IMR-90 (cell line): ENCODE results near the gene NR4A1. TPM values are rescaled to one million over a fixed set of nuclear protein-coding genes. Genes with fewer than 3 reads are reported as not detected.

Experiments used
- ATAC-seq: fragments of 200-7000 bp; cut with Tn5 transposase; 2 replicates; pipeline ENCODE4 v1.9.1; 2020; ENCODE audit warnings: low read depth, mild to moderate bottlenecking, moderate library complexity
- BruUV-seq: library from RNA; stranded (reverse); fragments of 400-500 nt; replicated peaks from 2 replicates; lab custom pipeline; 2021; lab: Mats Ljungman, UMichigan
- CTCF ChIA-PET: fragments of 300-600 bp; formaldehyde crosslinking; extraction: SDS; loops from one replicate; lab custom pipeline; 2021; ENCODE audit warnings: antibody characterized with exemption; lab: Yijun Ruan, JAX
- POLR2A ChIA-PET: fragments of 300-600 bp; sonication (Branson Sonifier 250); formaldehyde crosslinking; loops from one replicate; lab custom pipeline; 2022; ENCODE audit warnings: antibody characterized with exemption; ENCODE audit not compliant: unreplicated experiment; lab: Charles Lee
- DNase-seq: peaks from one replicate; pipeline ENCODE4 v3.0.0; 2013
- H2AFZ ChIP-seq: replicated peaks from 2 replicates; pipeline ENCODE3; 2013; ENCODE audit warnings: low read length, mild to moderate bottlenecking; ENCODE audit not compliant: poor library complexity
- H2AK5ac ChIP-seq: 2 replicates; pipeline ENCODE4 v1.6.1; 2013; ENCODE audit warnings: low read depth, low read length, inconsistent platforms
- H2AK9ac ChIP-seq: replicated peaks from 2 replicates; pipeline ENCODE3; 2013; ENCODE audit warnings: mild to moderate bottlenecking, low read depth, low read length, moderate library complexity; ENCODE audit not compliant: poor library complexity
- H2BK120ac ChIP-seq: 2 replicates; pipeline ENCODE4 v1.6.1; 2013; ENCODE audit warnings: low read depth, low read length, inconsistent platforms
- H2BK15ac ChIP-seq: 3 replicates; pipeline ENCODE4 v1.6.1; 2013; ENCODE audit warnings: low read depth, low read length, inconsistent platforms
- H2BK20ac ChIP-seq: 2 replicates; pipeline ENCODE4 v1.6.1; 2013; ENCODE audit warnings: low read depth, mild to moderate bottlenecking, inconsistent platforms, low read length, moderate library complexity
- H2BK5ac ChIP-seq: 2 replicates; pipeline ENCODE4 v1.6.1; 2013; ENCODE audit warnings: mild to moderate bottlenecking, low read depth, low read length, inconsistent platforms; ENCODE audit not compliant: poor library complexity, severe bottlenecking
- H3K14ac ChIP-seq: replicated peaks from 2 replicates; pipeline ENCODE4 v1.6.1; 2013; ENCODE audit warnings: low read depth, low read length, inconsistent platforms
- H3K18ac ChIP-seq: 2 replicates; pipeline ENCODE4 v1.6.1; 2013; ENCODE audit warnings: low read depth, low read length, control low read depth
- H3K23ac ChIP-seq: 2 replicates; pipeline ENCODE4 v1.6.1; 2013; ENCODE audit warnings: low read depth, low read length, inconsistent platforms
- H3K27ac ChIP-seq: 2 replicates; pipeline ENCODE4 v1.5.1; 2013; ENCODE audit warnings: mild to moderate bottlenecking, control low read depth, low read length; ENCODE audit not compliant: insufficient read depth
- H3K27me3 ChIP-seq: 2 replicates; pipeline ENCODE4 v1.6.1; 2013; ENCODE audit warnings: low read length; ENCODE audit not compliant: control insufficient read depth, insufficient read depth
- H3K36me3 ChIP-seq: 2 replicates; pipeline ENCODE4 v1.6.1; 2013; ENCODE audit warnings: low read length, mixed read lengths; ENCODE audit not compliant: control insufficient read depth, insufficient read depth
- H3K4ac ChIP-seq: 2 replicates; pipeline ENCODE4 v1.6.1; 2013; ENCODE audit warnings: low read depth, low read length, inconsistent platforms
- H3K4me1 ChIP-seq: 2 replicates; pipeline ENCODE4 v1.6.1; 2013; ENCODE audit warnings: low read length, mixed read lengths; ENCODE audit not compliant: control insufficient read depth, insufficient read depth
- H3K4me2 ChIP-seq: 2 replicates; pipeline ENCODE4 v1.6.1; 2013; ENCODE audit warnings: low read depth, mild to moderate bottlenecking, control low read depth, low read length, moderate library complexity
- H3K4me3 ChIP-seq: 2 replicates; pipeline ENCODE4 v1.5.1; 2013; ENCODE audit warnings: low read depth, mild to moderate bottlenecking, control low read depth, low read length, moderate library complexity; ENCODE audit not compliant: insufficient read depth
- H3K56ac ChIP-seq: 2 replicates; pipeline ENCODE4 v1.6.1; 2013; ENCODE audit warnings: low read length, inconsistent platforms; ENCODE audit not compliant: insufficient read depth; ENCODE audit errors: extremely low read depth
- H3K79me1 ChIP-seq, 2 experiments: 2 replicates each; pipeline ENCODE4 v1.6.1; 2013; ENCODE audit warnings: low read length in 2 of 2, inconsistent platforms in 1 of 2, low read depth in 1 of 2
- H3K9ac ChIP-seq: 2 replicates; pipeline ENCODE4 v1.6.1; 2013; ENCODE audit warnings: low read depth, low read length, control low read depth
- H3K9me1 ChIP-seq: 2 replicates; pipeline ENCODE4 v1.6.1; 2013; ENCODE audit warnings: low read length, inconsistent platforms; ENCODE audit not compliant: insufficient read depth
- H3K9me3 ChIP-seq: 2 replicates; pipeline ENCODE4 v1.6.1; 2013; ENCODE audit warnings: low read length; ENCODE audit not compliant: control insufficient read depth, insufficient read depth
- H4K20me1 ChIP-seq: 2 replicates; pipeline ENCODE4 v1.6.1; 2013; ENCODE audit warnings: low read length, inconsistent platforms; ENCODE audit not compliant: insufficient read depth
- H4K5ac ChIP-seq: 2 replicates; pipeline ENCODE4 v1.6.1; 2013; ENCODE audit warnings: mild to moderate bottlenecking, low read depth, low read length, control low read depth
- H4K8ac ChIP-seq, 2 experiments: 2 replicates each; pipeline ENCODE4 v1.6.1; 2013; ENCODE audit warnings: low read depth in 2 of 2, low read length in 2 of 2, control low read depth in 1 of 2, inconsistent platforms in 1 of 2
- H4K91ac ChIP-seq: 2 replicates; pipeline ENCODE4 v1.6.1; 2013; ENCODE audit warnings: low read depth, low read length, inconsistent platforms; ENCODE audit not compliant: insufficient read depth
- MAZ ChIP-seq: IDR thresholded peaks from 2 replicates; pipeline ENCODE4 v1.6.1; 2012; ENCODE audit warnings: low read depth, mild to moderate bottlenecking, low read length, improper control_type of control experiment, moderate library complexity, borderline replicate concordance
- POLR2A ChIP-seq: IDR thresholded peaks from 2 replicates; pipeline ENCODE4 v1.6.1; 2012; ENCODE audit warnings: mild to moderate bottlenecking, low read depth, low read length
- RAD21 ChIP-seq: IDR thresholded peaks from 2 replicates; pipeline ENCODE4 v1.6.1; 2012; ENCODE audit warnings: low read length, improper control_type of control experiment
- USF2 ChIP-seq: fragments of 150-350 bp; IDR thresholded peaks from 2 replicates; pipeline ENCODE4 v1.6.1; 2017; ENCODE audit warnings: mild to moderate bottlenecking, antibody characterized with exemption, low read length, low read depth
- WGBS, 2 experiments: methylation state at CpG; one replicate each; pipeline versions ENCODE4 v1.1.5 to v1.1.7; 2013; ENCODE audit warnings: missing lambda C conversion rate in 2 of 2; ENCODE audit not compliant: insufficient read length in 1 of 2; ENCODE audit errors: extremely low coverage in 2 of 2; 5-methylcytosine and 5-hydroxymethylcytosine counted together
- dilution Hi-C: fragments of 300-500 bp; cut with HindIII; formaldehyde crosslinking; loops from one replicate; pipeline ENCODE4 v1.14.3; 2018; ENCODE audit warnings: low sequenced_read_pairs; ENCODE audit not compliant: unreplicated experiment
- in situ Hi-C: fragments of 300-500 bp; cut with MboI; formaldehyde crosslinking; loops from 3 replicates; pipeline ENCODE4 v1.14.3; 2019; ENCODE audit warnings: low sequenced_read_pairs, inconsistent platforms, mixed read lengths
- intact Hi-C: fragments of 100-400 bp; cut with micrococcal nuclease; formaldehyde crosslinking; loops from 2 replicates; pipeline ENCODE4 v1.10.0; 2022
- polyA plus RNA-seq, 3 experiments: library from polyadenylated mRNA; depleted of rRNA; stranded (reverse); fragments of >200 nt; gene quantifications; 2 replicates each; pipeline ENCODE4 v1.2.3, GENCODE V29; 2012; ENCODE audit warnings: low replicate concordance in 1 of 3
- total RNA-seq: library from RNA; depleted of rRNA; stranded (reverse); fragments of >200 nt; gene quantifications from 2 replicates; pipeline ENCODE4 v1.2.3, GENCODE V29; 2012

Gene NR4A1
- total and polyA plus RNA-seq, 2 of the 4 experiments (the other 2 are of a cell fraction), result 6.6 to 34.1 TPM

DNA sequence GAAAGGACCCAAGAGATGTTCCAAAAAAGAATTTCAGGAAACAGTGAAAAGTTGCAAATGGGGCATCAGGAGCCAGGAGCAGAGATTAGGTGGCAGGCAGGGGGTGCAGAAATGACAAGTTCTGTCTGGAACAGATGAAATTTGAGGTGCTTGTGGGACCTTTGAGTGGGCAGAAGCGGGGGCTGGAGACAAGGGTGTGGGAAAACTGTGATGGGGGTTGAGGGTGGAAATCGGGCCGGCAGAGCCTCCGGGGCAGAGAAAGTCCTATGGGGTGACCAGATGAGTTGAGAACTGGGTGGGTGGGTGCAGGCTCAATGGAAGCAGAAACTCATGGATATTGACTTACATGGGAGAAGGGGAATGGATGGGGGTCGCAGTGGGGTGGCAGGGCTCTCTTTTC lies 1.6 kb upstream of the NR4A1 start:
- Histone ChIP-seq H2AFZ (no peak overlapping the region), H3K27me3 (no peaks in the 10 kb centered on the region), H3K18ac (no peak overlapping the region), H4K5ac (no peak overlapping the region), H3K4me1 (peaks cover 18% of the 10 kb centered on the region), H3K9ac (no peak overlapping the region), H3K4ac (no peak overlapping the region), H4K8ac (no peak overlapping the region), H2BK120ac (no peak overlapping the region), H3K9me1 (peaks cover 14% of the 10 kb centered on the region; the same call in 1 of the 2 replicates), H3K14ac (no peak overlapping the region), H2AK9ac (no peak overlapping the region), H3K27ac (no peak overlapping the region), H3K36me3 (peaks cover 5% of the 10 kb centered on the region), H3K79me1 (peaks cover 0 to 74% of the 10 kb centered on the region in 2 experiments; a peak in 2 of 4 replicates), H2BK20ac (no peak overlapping the region), H2AK5ac (peak overlapping the region; percentile 88), H2BK5ac (no peak overlapping the region), H3K56ac (no peak overlapping the region), H4K20me1 (peaks cover 34% of the 10 kb centered on the region), H3K23ac (no peak overlapping the region), H3K4me3 (no peak overlapping the region), H2BK15ac (no peak overlapping the region), H3K9me3 (no peaks in the 10 kb centered on the region), H3K4me2 (no peak overlapping the region), H4K91ac (no peak overlapping the region)
- no peak for DNase-seq
- dilution Hi-C loops, result no loop called here
- in situ Hi-C loops, result no loop called here
- BruUV-seq, result no TSS peak
- POLR2A ChIA-PET, result no interaction called here
- no peak for TF ChIP-seq MAZ
- no peak for TF ChIP-seq RAD21
- no peak for TF ChIP-seq POLR2A
- no peak for TF ChIP-seq USF2
- 94% methylated on average over 4 of the region's 5 CpGs; no CpG with 5 or more reads in 1 of the 2 experiments for WGBS, 2 experiments
- intact Hi-C loops, result no loop called here
- CTCF ChIA-PET, result no interaction called here
- ATAC-seq, result no peak
